ENCODE data around the gene DUOX1.

DUOX1 gene

GRCh38 chr15:45169608-45170480 lies 40.0 kb downstream of the DUOX1 start:
- no peak for DNase-seq

GRCh38 chr15:45171912-45172311 lies 42.1 kb downstream of the DUOX1 start:
- no peak for DNase-seq

GRCh38 chr15:45174069-45174468 lies 44.3 kb downstream of the DUOX1 start:
- no peak for DNase-seq

GRCh38 chr15:45174577-45174976 lies 44.8 kb downstream of the DUOX1 start:
- no peak for DNase-seq

GRCh38 chr15:45177285-45177684 lies 47.5 kb downstream of the DUOX1 start:
- no peak for DNase-seq

- DNase-seq = no peak
Measured at GRCh38 chr15:45179221-45179985, 49.6 kb downstream of the DUOX1 start.

- no peak for DNase-seq
Measured at GRCh38 chr15:45180201-45180600, 50.4 kb downstream of the DUOX1 start.

GRCh38 chr15:45180648-45181436 lies 51.0 kb downstream of the DUOX1 start:
- DNase-seq = no peak

- DNase-seq = peak; percentile 90
Measured at GRCh38 chr15:45181491-45182285, 51.9 kb downstream of the DUOX1 start.

- DNase-seq = no peak
Measured at GRCh38 chr15:45182996-45183395, 53.2 kb downstream of the DUOX1 start.

GRCh38 chr15:45183511-45183910 lies 53.7 kb downstream of the DUOX1 start:
- no peak for DNase-seq

GRCh38 chr15:45184562-45185041 lies 54.8 kb downstream of the DUOX1 start:
- peak; percentile 76 for DNase-seq

- DNase-seq = no peak
Measured at GRCh38 chr15:45185069-45185779, 55.4 kb downstream of the DUOX1 start.

- no peak for DNase-seq
Measured at GRCh38 chr15:45185903-45186770, 56.3 kb downstream of the DUOX1 start.

GRCh38 chr15:45186771-45187577 lies 57.2 kb downstream of the DUOX1 start:
- DNase-seq = no peak

- no peak for DNase-seq
Measured at GRCh38 chr15:45187578-45187893, 57.7 kb downstream of the DUOX1 start.

- DNase-seq = peak; percentile 39
Measured at GRCh38 chr15:45187894-45188830, 58.4 kb downstream of the DUOX1 start, which contains the start of gene SHF. Gene SHF, minus strand, starts transcription at chr15:45187966. Its CDS starts 15 bp downstream, at chr15:45187951.

- DNase-seq = no peak
Measured at GRCh38 chr15:45197512-45197911, 67.7 kb downstream of the DUOX1 start.

Measured in NCI-H1694 (cell line).